Mucosa of descending colon (tissue), 3 donors: ENCODE data around the gene SLC35D1. TPM values are rescaled to one million over a fixed set of nuclear protein-coding genes. Genes with fewer than 3 reads are reported as not detected.

Experiments used
- ATAC-seq: fragments of 200-7000 bp; cut with Tn5 transposase; one replicate; pipeline ENCODE4 v1.9.1; 2020; ENCODE audit warnings: mild to moderate bottlenecking, moderate library complexity
- DNase-seq, 3 donors: peaks; one replicate each; pipeline ENCODE4 v3.0.0-alpha.2; 2020
- H3K36me3 ChIP-seq: fragments of 200-600 bp; one replicate; pipeline ENCODE4 v1.8.0; 2021; ENCODE audit warnings: low read depth, mild to moderate bottlenecking
- H3K4me1 ChIP-seq: fragments of 200-600 bp; one replicate; pipeline ENCODE4 v1.8.0; 2021; ENCODE audit warnings: low read depth, mild to moderate bottlenecking
- H3K4me3 ChIP-seq: fragments of 200-600 bp; one replicate; pipeline ENCODE4 v1.8.0; 2021; ENCODE audit warnings: mild to moderate bottlenecking
- H3K9me3 ChIP-seq: fragments of 200-600 bp; one replicate; pipeline ENCODE4 v1.8.0; 2021; ENCODE audit warnings: mild to moderate bottlenecking
- intact Hi-C, 2 donors: fragments of 100-400 bp; cut with DNase I in 1 of 2; cut with micrococcal nuclease in 1 of 2; formaldehyde crosslinking; loops; one replicate each; pipeline versions ENCODE4 v1.11.0 to v1.11.1; 2022; cut with DNase I, micrococcal nuclease
- total RNA-seq, 3 donors: library from RNA; stranded (reverse); fragmentation: NEBNext Ultra II Directional in 2 of 3; extraction: Animal tissue kit (Norgen Biotek cat#: 25700) in 2 of 3; gene quantifications; one replicate each; pipeline versions ENCODE4 v1.2.1 to v1.2.4, GENCODE V29; 2021 to 2023
- TF ChIP-seq, protein P1 (sequence below): fragments of 200-600 bp; IDR thresholded peaks from one replicate; pipeline ENCODE4 v1.8.0; 2022; ENCODE audit warnings: antibody characterized with exemption, mild to moderate bottlenecking
- donor health status: DM: no; HTN: no; CAD: no; lungs with moderate emphysema.
- donor health status: DM: no; HTN: no; CAD: no.
- donor health status: DM: no; HTN: yes; CAD: no.

The SLC35D1 gene
- total RNA-seq, 3 donors from 2014 or later = 38.0 to 84.1 (median 67.9) TPM

DNA sequence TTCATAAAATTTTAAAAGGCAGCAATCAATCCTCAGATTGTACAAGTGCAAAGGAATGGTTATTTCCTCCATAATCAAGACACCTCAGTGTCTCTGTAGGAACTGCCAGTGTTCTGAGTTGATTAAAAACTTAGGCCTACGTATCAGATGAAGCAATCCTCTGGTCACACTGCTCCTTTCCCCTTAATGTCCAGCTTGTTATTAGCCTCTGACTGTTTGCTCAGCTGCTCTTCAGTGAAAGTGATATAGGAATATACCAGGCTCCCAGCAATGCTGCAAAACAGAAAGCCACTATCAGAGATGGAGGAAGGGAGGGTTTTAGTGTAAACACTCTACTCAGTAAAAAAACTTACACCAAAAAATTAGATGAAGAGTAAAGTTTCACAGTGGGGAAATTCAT, 49.8 kb downstream of the SLC35D1 start:
- Histone ChIP-seq H3K36me3 (no peaks in the 10 kb centered on the region), H3K4me1 (no peaks in the 10 kb centered on the region), H3K4me3 (no peak overlapping the region), H3K9me3 (no peaks in the 10 kb centered on the region)
- TF ChIP-seq, protein P1, sequence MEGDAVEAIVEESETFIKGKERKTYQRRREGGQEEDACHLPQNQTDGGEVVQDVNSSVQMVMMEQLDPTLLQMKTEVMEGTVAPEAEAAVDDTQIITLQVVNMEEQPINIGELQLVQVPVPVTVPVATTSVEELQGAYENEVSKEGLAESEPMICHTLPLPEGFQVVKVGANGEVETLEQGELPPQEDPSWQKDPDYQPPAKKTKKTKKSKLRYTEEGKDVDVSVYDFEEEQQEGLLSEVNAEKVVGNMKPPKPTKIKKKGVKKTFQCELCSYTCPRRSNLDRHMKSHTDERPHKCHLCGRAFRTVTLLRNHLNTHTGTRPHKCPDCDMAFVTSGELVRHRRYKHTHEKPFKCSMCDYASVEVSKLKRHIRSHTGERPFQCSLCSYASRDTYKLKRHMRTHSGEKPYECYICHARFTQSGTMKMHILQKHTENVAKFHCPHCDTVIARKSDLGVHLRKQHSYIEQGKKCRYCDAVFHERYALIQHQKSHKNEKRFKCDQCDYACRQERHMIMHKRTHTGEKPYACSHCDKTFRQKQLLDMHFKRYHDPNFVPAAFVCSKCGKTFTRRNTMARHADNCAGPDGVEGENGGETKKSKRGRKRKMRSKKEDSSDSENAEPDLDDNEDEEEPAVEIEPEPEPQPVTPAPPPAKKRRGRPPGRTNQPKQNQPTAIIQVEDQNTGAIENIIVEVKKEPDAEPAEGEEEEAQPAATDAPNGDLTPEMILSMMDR = no peak
- intact Hi-C loops = no loop called here
- ATAC-seq (no peak), DNase-seq (no peak)

DNA sequence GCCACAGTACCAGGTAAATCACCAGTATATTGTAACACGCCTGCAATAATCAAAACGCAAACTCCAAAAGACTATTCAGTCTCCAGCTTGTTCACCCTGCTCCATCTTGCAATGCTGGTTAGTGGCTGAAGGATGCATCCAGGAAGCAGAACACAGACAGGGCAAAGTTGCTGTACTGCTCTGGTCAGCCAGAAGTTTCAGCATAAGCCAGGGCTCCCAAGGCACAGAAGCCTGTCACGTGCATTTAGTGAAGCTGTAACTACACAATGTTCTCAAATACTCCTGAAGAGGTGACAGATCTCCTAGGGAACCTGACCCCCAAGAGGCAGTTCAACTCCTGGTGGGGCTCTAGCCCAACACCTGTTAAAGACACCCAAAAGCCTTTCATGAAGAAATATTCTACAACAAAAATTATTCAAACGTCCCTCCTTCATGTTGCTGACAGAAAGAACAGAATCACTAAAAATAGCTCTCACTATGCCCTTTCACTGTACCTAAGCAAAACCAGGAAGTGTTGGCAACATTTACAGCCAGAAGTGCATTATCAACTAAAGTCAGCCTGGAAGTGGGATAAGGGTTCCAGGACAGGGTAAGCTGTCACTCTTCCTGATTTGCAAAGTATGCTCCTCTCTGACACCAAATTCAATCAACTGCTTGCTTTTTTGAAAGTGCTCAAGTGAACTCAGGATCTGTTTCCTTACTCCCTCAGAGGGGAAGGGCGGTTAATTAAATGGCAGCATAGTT, 52.1 kb downstream of the SLC35D1 start:
- Histone ChIP-seq H3K4me3 (no peak overlapping the region), H3K36me3 (no peaks in the 10 kb centered on the region), H3K9me3 (no peaks in the 10 kb centered on the region), H3K4me1 (no peaks in the 10 kb centered on the region)
- intact Hi-C loops = no loop called here
- ATAC-seq (peak; percentile 83), DNase-seq (no peak)
- TF ChIP-seq, protein P1 = no peak

DNA sequence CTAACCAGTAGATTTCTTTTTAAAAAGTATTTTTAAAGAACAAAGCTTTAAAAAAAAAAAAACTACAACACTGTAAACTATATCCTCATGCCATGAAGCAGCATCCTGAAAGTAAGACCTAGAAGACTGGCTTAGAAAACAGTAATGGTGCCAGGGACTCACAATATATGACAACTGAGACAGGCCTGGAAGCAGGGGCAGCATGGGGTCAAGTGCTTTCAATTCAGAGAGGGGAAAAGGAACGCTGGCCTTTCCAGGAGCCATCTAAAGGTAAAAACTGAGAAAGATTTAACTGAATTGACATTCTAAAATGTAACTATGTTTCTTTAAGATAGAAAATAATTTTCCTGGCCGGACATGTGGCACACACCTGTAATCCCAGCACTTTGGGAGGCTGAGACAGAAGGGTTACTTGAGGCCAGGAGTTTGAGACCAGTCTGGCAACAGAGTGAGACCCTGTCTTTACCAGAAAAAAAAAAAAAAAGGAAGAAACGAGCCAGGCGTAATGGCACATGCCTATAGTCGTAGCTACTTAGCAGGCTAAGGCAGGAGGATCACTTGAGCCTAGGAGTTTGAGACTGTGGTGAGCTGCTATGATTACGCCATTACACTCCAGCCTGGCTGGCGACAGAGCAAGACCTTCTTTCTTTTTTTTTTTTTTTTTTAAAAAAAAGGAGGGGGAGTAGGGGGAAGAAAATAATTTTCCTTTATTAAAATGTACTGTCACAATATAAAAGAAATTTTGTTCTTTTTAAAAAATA, 54.1 kb downstream of the SLC35D1 start:
- H3K4me1 ChIP-seq = no peaks in the 10 kb centered on the region
- DNase-seq (no peak), ATAC-seq (no peak)
- TF ChIP-seq, protein P1 = no peak
- H3K9me3 ChIP-seq = no peaks in the 10 kb centered on the region
- intact Hi-C loops = loop anchor here (5.0 to 10.0 kb wide), 2 partner anchors 145 to 147 kb away; no protein-coding TSS in a partner anchor
- H3K4me3 ChIP-seq = no peak overlapping the region
- H3K36me3 ChIP-seq = no peaks in the 10 kb centered on the region

DNA sequence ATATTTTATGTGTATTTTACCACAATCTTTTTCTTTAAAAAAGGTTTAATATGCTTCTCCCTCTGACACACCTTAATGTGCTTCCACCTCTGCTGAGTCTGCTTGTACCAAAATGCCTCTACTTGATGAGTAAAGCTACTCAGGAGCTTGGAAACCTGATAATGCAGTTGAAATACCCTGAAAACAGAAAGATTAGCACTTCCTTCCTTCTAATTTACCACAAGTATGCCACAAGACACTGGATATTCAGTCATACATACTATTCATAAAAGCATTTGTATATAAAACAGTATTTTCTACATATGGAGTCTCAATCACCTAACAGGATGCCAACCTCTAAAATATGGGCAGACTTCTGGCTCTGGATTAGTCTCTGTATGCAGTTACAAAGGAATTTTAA, 55.0 kb downstream of the SLC35D1 start:
- Histone ChIP-seq H3K4me1 (no peaks in the 10 kb centered on the region), H3K36me3 (no peaks in the 10 kb centered on the region), H3K9me3 (no peaks in the 10 kb centered on the region), H3K4me3 (no peak overlapping the region)
- TF ChIP-seq, protein P1 = no peak
- no peak for ATAC-seq
- intact Hi-C loops = loop anchor here (5.0 to 10.0 kb wide), 2 partner anchors 146 to 148 kb away; no protein-coding TSS in a partner anchor
- no peak for DNase-seq

DNA sequence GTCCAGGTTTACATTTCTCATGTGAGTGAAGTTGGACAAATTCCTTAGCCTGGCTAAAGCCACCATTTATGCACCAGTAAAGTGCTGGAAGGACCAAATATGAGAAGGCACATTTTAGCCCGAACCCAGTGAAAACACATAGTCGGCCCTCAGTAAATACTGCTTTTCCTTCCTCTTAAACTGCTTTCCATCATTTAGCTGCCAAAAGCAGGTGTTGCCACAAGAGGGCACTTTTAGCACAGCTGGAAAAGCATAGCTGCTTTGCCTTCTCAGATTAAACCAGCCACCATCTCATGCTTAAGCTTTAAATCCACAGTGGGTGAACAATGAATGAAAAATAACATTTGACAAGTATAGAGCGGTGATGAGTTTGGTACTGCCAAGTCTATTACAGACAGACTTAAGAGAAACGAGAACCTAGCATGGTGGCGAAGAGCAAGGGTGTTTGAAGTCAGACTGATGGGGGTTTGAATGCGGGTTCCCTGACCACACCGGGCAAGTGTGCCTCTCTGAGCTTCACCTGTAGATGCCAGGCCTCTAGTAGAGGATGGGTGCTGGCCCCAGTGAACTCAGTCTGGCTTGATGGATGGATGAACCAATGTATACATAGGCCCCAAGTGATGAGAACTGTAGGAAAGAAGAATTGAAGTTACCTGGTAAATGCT, 57.8 kb downstream of the SLC35D1 start:
- H3K9me3 ChIP-seq = no peaks in the 10 kb centered on the region
- TF ChIP-seq, protein P1 = peak; percentile 49
- no peaks in the 10 kb centered on the region for H3K36me3 ChIP-seq
- H3K4me1 ChIP-seq = no peaks in the 10 kb centered on the region
- DNase-seq (peak in 2 of 3 donors; percentile 45 to 85), ATAC-seq (peak; percentile 94)
- H3K4me3 ChIP-seq = no peak overlapping the region
- intact Hi-C loops = loop anchor here (5.0 to 10.0 kb wide), 2 partner anchors 149 to 151 kb away; no protein-coding TSS in a partner anchor
